ENCODE data around the gene ABHD17A. TPM values are rescaled to one million over a fixed set of nuclear protein-coding genes. Genes with fewer than 3 reads are reported as not detected.

Gene ABHD17A
- polyA plus RNA-seq, 1 of the 3 experiments (the other 2 are of a cell fraction) = 61.1 TPM

GRCh38 chr19:1921825-1922224, 36.5 kb upstream of the ABHD17A start:
- no peak for DNase-seq
- no peaks in the 10 kb centered on the region for H3K27me3 ChIP-seq (ENCODE audit: insufficient read depth)
- H3F3A ChIP-seq (replicated peaks; ENCODE audit: insufficient read depth) = no peaks in the 10 kb centered on the region
- H3K4me2 ChIP-seq = no peak overlapping the region
- H3K4me1 ChIP-seq (ENCODE audit: control insufficient read depth in 1 of 2, insufficient read depth in 2 of 2, low read depth in 1 of 2, low read length in 1 of 2) = no peaks in the 10 kb centered on the region
- H3K27ac ChIP-seq (ENCODE audit: low read depth in 2 of 2, low read length in 1 of 2) = no peak overlapping the region
- 98% methylated on average over 14 of the region's 15 CpGs for WGBS (ENCODE audit: low lambda C conversion rate)
- H3K9me3 ChIP-seq = no peaks in the 10 kb centered on the region
- H3K9me2 ChIP-seq = no peaks in the 10 kb centered on the region
- POLR2A ChIA-PET = no interaction called here
- H3K36me3 ChIP-seq (replicated peaks in 1 of 2; ENCODE audit: control insufficient read depth in 1 of 2, insufficient read depth in 2 of 2, low read length in 1 of 2) = peaks cover 0 to 37% of the 10 kb centered on the region in 2 experiments
- CTCF ChIA-PET = no interaction called here
- TF ChIP-seq FOXJ3 (CRISPR knock-in tag; IDR thresholded peaks at IDR 0.05) = no peak
- no peak for TF ChIP-seq JUND (IDR thresholded peaks at IDR 0.05)
- TF ChIP-seq CTCF (IDR thresholded peaks at IDR 0.05) = no peak
- TF ChIP-seq FOSL2 (IDR thresholded peaks at IDR 0.05; ENCODE audit: borderline replicate concordance, low read depth) = no peak
- TF ChIP-seq NFIC (IDR thresholded peaks at IDR 0.05; ENCODE audit: borderline replicate concordance) = no peak
- no peak for TF ChIP-seq FOXM1 (IDR thresholded peaks at IDR 0.05; ENCODE audit: low read depth)
- TF ChIP-seq, protein P1, sequence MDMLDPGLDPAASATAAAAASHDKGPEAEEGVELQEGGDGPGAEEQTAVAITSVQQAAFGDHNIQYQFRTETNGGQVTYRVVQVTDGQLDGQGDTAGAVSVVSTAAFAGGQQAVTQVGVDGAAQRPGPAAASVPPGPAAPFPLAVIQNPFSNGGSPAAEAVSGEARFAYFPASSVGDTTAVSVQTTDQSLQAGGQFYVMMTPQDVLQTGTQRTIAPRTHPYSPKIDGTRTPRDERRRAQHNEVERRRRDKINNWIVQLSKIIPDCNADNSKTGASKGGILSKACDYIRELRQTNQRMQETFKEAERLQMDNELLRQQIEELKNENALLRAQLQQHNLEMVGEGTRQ (IDR thresholded peaks at IDR 0.05; ENCODE audit: borderline replicate concordance, low read depth, low read length) = no peak
- TF ChIP-seq, protein P2, sequence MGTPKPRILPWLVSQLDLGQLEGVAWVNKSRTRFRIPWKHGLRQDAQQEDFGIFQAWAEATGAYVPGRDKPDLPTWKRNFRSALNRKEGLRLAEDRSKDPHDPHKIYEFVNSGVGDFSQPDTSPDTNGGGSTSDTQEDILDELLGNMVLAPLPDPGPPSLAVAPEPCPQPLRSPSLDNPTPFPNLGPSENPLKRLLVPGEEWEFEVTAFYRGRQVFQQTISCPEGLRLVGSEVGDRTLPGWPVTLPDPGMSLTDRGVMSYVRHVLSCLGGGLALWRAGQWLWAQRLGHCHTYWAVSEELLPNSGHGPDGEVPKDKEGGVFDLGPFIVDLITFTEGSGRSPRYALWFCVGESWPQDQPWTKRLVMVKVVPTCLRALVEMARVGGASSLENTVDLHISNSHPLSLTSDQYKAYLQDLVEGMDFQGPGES (IDR thresholded peaks at IDR 0.05; ENCODE audit: low read depth, low read length) = no peak
- TF ChIP-seq MEF2A (IDR thresholded peaks at IDR 0.05; ENCODE audit: borderline replicate concordance, low read depth) = no peak
- no peak for TF ChIP-seq SIN3A (IDR thresholded peaks at IDR 0.05; ENCODE audit: borderline replicate concordance, low read depth, low read length)
- no peak for TF ChIP-seq TCF12 (IDR thresholded peaks at IDR 0.05)
- no peak for TF ChIP-seq CHD2 (IDR thresholded peaks at IDR 0.05; ENCODE audit: low read length, partially characterized antibody)
- TF ChIP-seq ELF1 (IDR thresholded peaks at IDR 0.05) = no peak
- TF ChIP-seq MXI1 (IDR thresholded peaks at IDR 0.05; ENCODE audit: low read depth, low read length) = no peak
- no peak for TF ChIP-seq EP300 (IDR thresholded peaks at IDR 0.05; ENCODE audit: borderline replicate concordance in 1 of 2, low read depth in 1 of 2, low read length in 1 of 2)
- TF ChIP-seq USF1 (IDR thresholded peaks at IDR 0.05; ENCODE audit: borderline replicate concordance, low read depth) = no peak
- TF ChIP-seq, protein P3, sequence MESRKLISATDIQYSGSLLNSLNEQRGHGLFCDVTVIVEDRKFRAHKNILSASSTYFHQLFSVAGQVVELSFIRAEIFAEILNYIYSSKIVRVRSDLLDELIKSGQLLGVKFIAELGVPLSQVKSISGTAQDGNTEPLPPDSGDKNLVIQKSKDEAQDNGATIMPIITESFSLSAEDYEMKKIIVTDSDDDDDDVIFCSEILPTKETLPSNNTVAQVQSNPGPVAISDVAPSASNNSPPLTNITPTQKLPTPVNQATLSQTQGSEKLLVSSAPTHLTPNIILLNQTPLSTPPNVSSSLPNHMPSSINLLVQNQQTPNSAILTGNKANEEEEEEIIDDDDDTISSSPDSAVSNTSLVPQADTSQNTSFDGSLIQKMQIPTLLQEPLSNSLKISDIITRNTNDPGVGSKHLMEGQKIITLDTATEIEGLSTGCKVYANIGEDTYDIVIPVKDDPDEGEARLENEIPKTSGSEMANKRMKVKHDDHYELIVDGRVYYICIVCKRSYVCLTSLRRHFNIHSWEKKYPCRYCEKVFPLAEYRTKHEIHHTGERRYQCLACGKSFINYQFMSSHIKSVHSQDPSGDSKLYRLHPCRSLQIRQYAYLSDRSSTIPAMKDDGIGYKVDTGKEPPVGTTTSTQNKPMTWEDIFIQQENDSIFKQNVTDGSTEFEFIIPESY (IDR thresholded peaks at IDR 0.05; ENCODE audit: borderline replicate concordance, low read depth) = no peak
- TF ChIP-seq GATA2 (CRISPR knock-in tag; IDR thresholded peaks at IDR 0.05) = no peak
- no peak for TF ChIP-seq RAD21 (IDR thresholded peaks at IDR 0.05; ENCODE audit: low read length)
- H2AFZ ChIP-seq (ENCODE audit: low read depth) = no peak overlapping the region
- H3K9ac ChIP-seq = no peak overlapping the region
- no peak overlapping the region for H3K4me3 ChIP-seq (ENCODE audit: low read depth in 2 of 2, low read length in 1 of 2)
- no peaks in the 10 kb centered on the region for H4K20me1 ChIP-seq (ENCODE audit: insufficient read depth)
- no peaks in the 10 kb centered on the region for H3K79me2 ChIP-seq (ENCODE audit: insufficient read depth)
